GM10266 (cell line): Measurements from ENCODE around the gene THAP11.

ENCODE experiments used
- DNase-seq: peaks from one replicate; pipeline ENCODE4 v3.0.0; 2012; ENCODE audit errors: extremely low spot score
- TF ChIP-seq, protein P1 (sequence below): IDR thresholded peaks from 2 replicates; pipeline ENCODE4 v1.5.1; 2012; ENCODE audit warnings: mild to moderate bottlenecking, low read depth; ENCODE audit not compliant: control insufficient read depth, insufficient read depth; ENCODE audit errors: missing control alignments

THAP11 gene

GRCh38 chr16:67855789-67856188 lies 13.7 kb downstream of the THAP11 start:
- TF ChIP-seq, protein P1, sequence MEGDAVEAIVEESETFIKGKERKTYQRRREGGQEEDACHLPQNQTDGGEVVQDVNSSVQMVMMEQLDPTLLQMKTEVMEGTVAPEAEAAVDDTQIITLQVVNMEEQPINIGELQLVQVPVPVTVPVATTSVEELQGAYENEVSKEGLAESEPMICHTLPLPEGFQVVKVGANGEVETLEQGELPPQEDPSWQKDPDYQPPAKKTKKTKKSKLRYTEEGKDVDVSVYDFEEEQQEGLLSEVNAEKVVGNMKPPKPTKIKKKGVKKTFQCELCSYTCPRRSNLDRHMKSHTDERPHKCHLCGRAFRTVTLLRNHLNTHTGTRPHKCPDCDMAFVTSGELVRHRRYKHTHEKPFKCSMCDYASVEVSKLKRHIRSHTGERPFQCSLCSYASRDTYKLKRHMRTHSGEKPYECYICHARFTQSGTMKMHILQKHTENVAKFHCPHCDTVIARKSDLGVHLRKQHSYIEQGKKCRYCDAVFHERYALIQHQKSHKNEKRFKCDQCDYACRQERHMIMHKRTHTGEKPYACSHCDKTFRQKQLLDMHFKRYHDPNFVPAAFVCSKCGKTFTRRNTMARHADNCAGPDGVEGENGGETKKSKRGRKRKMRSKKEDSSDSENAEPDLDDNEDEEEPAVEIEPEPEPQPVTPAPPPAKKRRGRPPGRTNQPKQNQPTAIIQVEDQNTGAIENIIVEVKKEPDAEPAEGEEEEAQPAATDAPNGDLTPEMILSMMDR = no peak
- no peak for DNase-seq

DNA sequence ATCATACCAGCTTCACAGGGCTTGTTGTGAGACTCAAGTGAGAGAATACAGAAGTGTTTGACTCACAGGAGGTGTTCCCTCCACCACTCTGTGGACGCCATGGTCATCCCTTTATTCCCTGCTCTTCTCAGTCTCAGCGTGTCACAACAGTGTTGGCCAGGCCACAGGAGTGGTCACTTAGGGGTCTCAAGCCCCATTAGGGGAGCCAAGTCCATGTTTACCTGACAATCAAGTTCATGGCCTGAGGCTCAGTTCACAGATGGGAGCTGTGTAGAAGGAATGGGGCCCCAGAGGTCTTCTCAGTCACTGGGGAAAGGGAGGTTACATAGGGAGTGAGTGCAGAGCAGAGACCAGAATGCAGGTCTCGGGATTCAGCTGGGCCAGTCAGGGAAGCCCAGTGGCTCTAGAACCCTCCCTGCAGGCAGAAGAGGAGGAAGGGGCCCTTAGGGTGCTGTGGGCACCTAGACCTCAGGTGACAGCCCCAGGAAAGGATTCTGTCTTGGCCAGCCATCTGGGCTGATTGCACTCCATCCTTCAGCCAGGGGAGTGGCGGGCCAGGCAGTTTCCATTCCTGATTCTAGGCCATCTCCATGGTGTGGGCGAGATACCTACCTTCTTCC lies 14.9 kb downstream of the THAP11 start:
- DNase-seq = no peak

GRCh38 chr16:67857547-67858233 lies 15.6 kb downstream of the THAP11 start:
- DNase-seq = peak; percentile 12
- TF ChIP-seq, protein P1 = no peak

More for the DNA sequence above, 14.9 kb downstream of the THAP11 start:
- TF ChIP-seq, protein P1 = no peak

- TF ChIP-seq, protein P1 = no peak
- DNase-seq = no peak
Observed at GRCh38 chr16:67858500-67858899, 16.4 kb downstream of the THAP11 start.

DNA sequence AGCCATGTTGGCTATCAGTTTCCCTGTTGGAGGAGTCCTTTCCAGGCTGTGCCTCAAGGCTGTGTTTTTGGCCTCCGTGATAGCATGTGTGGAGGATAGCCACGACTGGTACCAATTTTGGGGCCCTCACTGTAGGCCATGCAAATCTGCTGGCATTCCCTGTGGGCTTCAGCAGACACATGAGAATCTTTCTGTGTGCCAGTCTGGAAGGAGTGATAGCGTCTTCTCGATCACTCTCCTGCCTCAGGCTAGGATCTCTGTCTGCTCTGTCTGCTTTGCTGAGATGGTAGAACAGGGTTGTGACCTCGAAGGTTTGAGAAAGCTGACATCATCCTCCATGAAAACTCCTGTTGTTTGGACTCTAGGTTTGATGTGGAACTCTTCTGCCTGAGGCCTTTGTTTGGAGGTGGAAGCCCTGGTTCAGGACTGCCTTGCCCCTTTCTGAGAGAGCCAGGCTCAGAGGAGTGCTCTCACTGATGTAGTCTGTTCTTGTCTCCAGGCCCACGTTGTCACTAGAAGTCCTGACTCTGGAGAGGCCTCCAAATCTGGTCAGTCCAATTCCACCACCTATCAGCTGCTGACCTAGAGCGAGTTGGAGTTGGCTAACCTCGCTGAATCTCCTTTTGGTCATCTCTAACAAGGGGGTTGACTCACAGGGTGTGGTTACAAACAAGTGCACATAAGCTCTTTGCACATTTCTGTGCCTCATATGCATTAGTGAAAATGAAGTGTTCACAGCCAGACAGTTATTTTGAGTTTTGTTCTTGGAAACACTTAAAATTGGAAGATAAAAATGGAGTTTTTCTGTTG lies 18.7 kb downstream of the THAP11 start:
- TF ChIP-seq, protein P1 = no peak
- no peak for DNase-seq

DNA sequence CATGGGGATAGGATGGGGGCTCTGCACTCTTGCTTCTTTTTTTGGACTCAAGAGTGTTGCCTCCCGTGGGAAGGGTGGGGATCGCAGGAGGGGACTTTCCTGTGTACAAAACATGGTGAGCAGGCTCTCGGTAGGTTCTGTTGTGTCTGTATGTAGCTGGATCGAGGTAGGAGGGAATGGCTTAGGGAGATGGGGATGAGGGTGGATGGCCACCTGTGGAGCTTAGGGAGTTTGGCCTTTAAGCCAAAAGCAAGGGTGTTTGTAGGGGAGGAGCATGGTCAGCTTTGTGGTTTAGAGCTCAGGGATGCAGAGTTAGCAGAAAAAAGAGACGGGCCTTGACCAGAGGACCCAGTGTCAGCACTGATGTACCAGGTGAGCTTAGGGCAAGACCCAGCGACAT lies 19.8 kb downstream of the THAP11 start:
- no peak for DNase-seq
- TF ChIP-seq, protein P1 = no peak
